Loucy (cell line): Measurements from ENCODE around the gene DPEP3.

Source experiments
- H2AFZ ChIP-seq: fragments of 200-600 bp; sonication (generic); 2 replicates; pipeline ENCODE4 v1.6.0; 2016; ENCODE audit warnings: antibody characterized with exemption, mild to moderate bottlenecking, low read length, moderate library complexity
- H3F3A ChIP-seq: fragments of 200-600 bp; 2 replicates; pipeline ENCODE4 v1.6.0; 2016; ENCODE audit warnings: antibody characterized with exemption, low read depth, mild to moderate bottlenecking
- H3K27me3 ChIP-seq: fragments of 200-600 bp; sonication (generic); 2 replicates; pipeline ENCODE4 v1.6.1; 2014; ENCODE audit warnings: low read length, mild to moderate bottlenecking; ENCODE audit not compliant: insufficient read depth, poor library complexity, severe bottlenecking
- H3K36me3 ChIP-seq: fragments of 200-600 bp; sonication (generic); 2 replicates; pipeline ENCODE4 v1.6.1; 2016; ENCODE audit warnings: low read length; ENCODE audit not compliant: insufficient read depth
- H3K4me1 ChIP-seq: fragments of 200-600 bp; sonication (generic); 2 replicates; pipeline ENCODE4 v1.5.1; 2014; ENCODE audit warnings: low read length, mild to moderate bottlenecking; ENCODE audit not compliant: insufficient read depth, poor library complexity, severe bottlenecking
- H3K4me2 ChIP-seq: fragments of 200-600 bp; sonication (generic); 2 replicates; pipeline ENCODE4 v1.6.0; 2014; ENCODE audit warnings: antibody characterized with exemption, low read length, low read depth, mild to moderate bottlenecking; ENCODE audit not compliant: poor library complexity, severe bottlenecking
- H3K4me3 ChIP-seq: fragments of 200-600 bp; sonication (generic); 2 replicates; pipeline ENCODE4 v1.5.1; 2014; ENCODE audit warnings: low read length, mild to moderate bottlenecking, mixed read lengths; ENCODE audit not compliant: poor library complexity, severe bottlenecking
- H3K79me2 ChIP-seq: fragments of 200-600 bp; sonication (generic); 2 replicates; pipeline ENCODE4 v1.6.1; 2014; ENCODE audit warnings: low read length; ENCODE audit not compliant: insufficient read depth
- H3K9ac ChIP-seq: fragments of 200-600 bp; sonication (generic); 2 replicates; pipeline ENCODE4 v1.6.0; 2014; ENCODE audit warnings: mild to moderate bottlenecking, low read depth, low read length, moderate library complexity; ENCODE audit not compliant: poor library complexity, severe bottlenecking
- H3K9me2 ChIP-seq: fragments of 200-600 bp; sonication (generic); replicated peaks from 2 replicates; pipeline ENCODE4 v1.6.1; 2016; ENCODE audit warnings: low read depth, low read length, mixed read lengths
- H3K9me3 ChIP-seq: fragments of 200-600 bp; sonication (generic); 2 replicates; pipeline ENCODE4 v1.6.1; 2014; ENCODE audit warnings: mild to moderate bottlenecking, antibody characterized with exemption, low read length, low read depth; ENCODE audit not compliant: insufficient read depth
- H4K20me1 ChIP-seq: fragments of 200-600 bp; sonication (generic); 2 replicates; pipeline ENCODE4 v1.6.0; 2014; ENCODE audit warnings: antibody characterized with exemption, low read length, mild to moderate bottlenecking; ENCODE audit not compliant: insufficient read depth, poor library complexity, severe bottlenecking
- CTCF ChIP-seq: fragments of 200-600 bp; sonication (generic); conservative IDR thresholded peaks from 2 replicates; pipeline ENCODE4 v1.5.1; 2014; ENCODE audit warnings: mild to moderate bottlenecking, antibody characterized with exemption, low read length
- EZH2phosphoT487 ChIP-seq: fragments of 200-600 bp; IDR thresholded peaks from 2 replicates; pipeline ENCODE4 v1.6.1; 2018; ENCODE audit warnings: antibody characterized with exemption, mild to moderate bottlenecking, moderate library complexity, borderline replicate concordance

DPEP3 gene

GRCh38 chr16:67945392-67945933 is 34.8 kb downstream of the DPEP3 start:
- H3K4me1 ChIP-seq = peaks cover 9% of the 10 kb centered on the region
- H3K4me3 ChIP-seq = no peak overlapping the region
- H3F3A ChIP-seq = no peaks in the 10 kb centered on the region; the same call in 1 of the 2 replicates
- no peak overlapping the region for H3K4me2 ChIP-seq
- H3K9me2 ChIP-seq = no peaks in the 10 kb centered on the region
- H2AFZ ChIP-seq = no peak overlapping the region
- no peaks in the 10 kb centered on the region for H4K20me1 ChIP-seq
- H3K27me3 ChIP-seq = no peaks in the 10 kb centered on the region
- no peaks in the 10 kb centered on the region for H3K79me2 ChIP-seq
- TF ChIP-seq EZH2phosphoT487 = no peak
- no peaks in the 10 kb centered on the region for H3K36me3 ChIP-seq
- H3K9ac ChIP-seq = no peak overlapping the region
- H3K9me3 ChIP-seq = no peaks in the 10 kb centered on the region

- H3K9ac ChIP-seq = no peak overlapping the region
- no peak overlapping the region for H3K4me2 ChIP-seq
- no peaks in the 10 kb centered on the region for H3K9me3 ChIP-seq
- H3F3A ChIP-seq = no peaks in the 10 kb centered on the region; the same call in 1 of the 2 replicates
- H3K4me3 ChIP-seq = no peak overlapping the region
- no peaks in the 10 kb centered on the region for H3K36me3 ChIP-seq
- no peaks in the 10 kb centered on the region for H3K9me2 ChIP-seq
- no peaks in the 10 kb centered on the region for H3K79me2 ChIP-seq
- peaks cover 10% of the 10 kb centered on the region for H3K4me1 ChIP-seq
- no peaks in the 10 kb centered on the region for H4K20me1 ChIP-seq
- TF ChIP-seq CTCF (no peak), EZH2phosphoT487 (no peak)
- no peaks in the 10 kb centered on the region for H3K27me3 ChIP-seq
- no peak overlapping the region for H2AFZ ChIP-seq
These were observed 35.5 kb downstream of the DPEP3 start for GRCh38 chr16:67944690-67945391.

- H3K4me1 ChIP-seq = peaks cover 15% of the 10 kb centered on the region
- H3K4me3 ChIP-seq = no peak within 1 kb of the TSS
- H3K79me2 ChIP-seq = no peaks in the 10 kb centered on the region
- H3K9me2 ChIP-seq = no peaks in the 10 kb centered on the region
- TF ChIP-seq EZH2phosphoT487 = no peak
- TF ChIP-seq CTCF = no peak
- no peaks in the 10 kb centered on the region for H4K20me1 ChIP-seq
- H3K27me3 ChIP-seq = no peaks in the 10 kb centered on the region
- no peaks in the 10 kb centered on the region for H3K9me3 ChIP-seq
- H3K4me2 ChIP-seq = no peak within 1 kb of the TSS
- no peak within 1 kb of the TSS for H3K9ac ChIP-seq
- no peaks in the 10 kb centered on the region for H3K36me3 ChIP-seq
- H2AFZ ChIP-seq = no peak within 1 kb of the TSS
- H3F3A ChIP-seq = no peaks in the 10 kb centered on the region; the same call in 1 of the 2 replicates
These were observed 36.4 kb downstream of the DPEP3 start, which contains the start of gene LCAT for GRCh38 chr16:67943619-67944504. LCAT (minus strand) TSS chr16:67944120; CDS start chr16:67944101, 19 bp downstream.
